K562 (cell line): ENCODE results near the gene RNF152. TPM values are rescaled to one million over a fixed set of nuclear protein-coding genes. Genes with fewer than 3 reads are reported as not detected.

Source experiments
- ATAC-seq: fragments of 200-7000 bp; cut with Tn5 transposase; 3 replicates; pipeline ENCODE4 v1.9.1; 2020; ENCODE audit warnings: moderate library complexity
- BruUV-seq: library from RNA; stranded (reverse); fragments of 400-500 nt; replicated peaks from 2 replicates; lab custom pipeline; 2021; lab: Mats Ljungman, UMichigan
- CTCF ChIA-PET: fragments of 300-600 bp; formaldehyde crosslinking; extraction: SDS; loops from one replicate; lab custom pipeline; 2021; ENCODE audit warnings: low intra/inter-chr PET ratio; lab: Yijun Ruan, JAX
- POLR2A ChIA-PET: fragments of 300-600, 350-650 bp; sonication (Branson Sonifier 250); formaldehyde crosslinking; extraction: SDS; loops from one replicate; lab custom pipeline; 2021; ENCODE audit warnings: antibody characterized with exemption, inconsistent platforms; lab: Yijun Ruan, JAX
- DNase-seq, 4 experiments: peaks; one replicate each; pipeline versions ENCODE4 v3.0.0 to v3.0.0-alpha.2; 2011 to 2018; ENCODE audit warnings: low spot score in 3 of 4, mixed read lengths in 3 of 4; ENCODE audit errors: extremely low read depth in 1 of 4
- FAIRE-seq: peaks from 2 replicates; lab custom pipeline; 2011; peaks lifted over from hg19 to GRCh38; lab: Jason Lieb, UNC
- H2AFZ ChIP-seq: 2 replicates; pipeline ENCODE4 v1.6.0; 2011; ENCODE audit warnings: low read depth, low read length, control low read depth, inconsistent platforms
- H3K27ac ChIP-seq: fragments of 200-600 bp; 3 replicates; pipeline ENCODE4 v1.8.0; 2011; ENCODE audit warnings: low read depth, mild to moderate bottlenecking, control low read depth, inconsistent platforms, low read length, moderate library complexity, mixed read lengths; ENCODE audit errors: extremely low read depth
- H3K27me3 ChIP-seq, 2 experiments: fragments of 300-600 bp in 1 of 2; 2 replicates in 1 of 2; 3 replicates in 1 of 2; pipeline versions ENCODE4 v1.6.0 to v1.8.0; 2011; ENCODE audit warnings: inconsistent platforms in 2 of 2, low read length in 2 of 2, mild to moderate bottlenecking in 1 of 2, mixed read lengths in 1 of 2, moderate library complexity in 1 of 2; ENCODE audit not compliant: control insufficient read depth in 2 of 2, insufficient read depth in 2 of 2
- H3K36me3 ChIP-seq: fragments of 300-600 bp; 3 replicates; pipeline ENCODE4 v1.8.0; 2011; ENCODE audit warnings: mild to moderate bottlenecking, low read length, inconsistent platforms; ENCODE audit not compliant: control insufficient read depth, insufficient read depth
- H3K4me1 ChIP-seq, 2 experiments: fragments of 200-600 bp in 1 of 2; replicated peaks in 1 of 2; 2 replicates in 1 of 2; 3 replicates in 1 of 2; pipeline versions ENCODE4 v1.5.1 to v1.8.0; 2011; ENCODE audit warnings: inconsistent platforms in 2 of 2, low read length in 2 of 2, mild to moderate bottlenecking in 1 of 2, mixed read lengths in 1 of 2, moderate library complexity in 1 of 2; ENCODE audit not compliant: control insufficient read depth in 2 of 2, insufficient read depth in 2 of 2
- H3K4me2 ChIP-seq: 2 replicates; pipeline ENCODE4 v1.6.1; 2011; ENCODE audit warnings: low read length, control low read depth, inconsistent platforms, mixed read lengths; ENCODE audit not compliant: insufficient read depth
- H3K4me3 ChIP-seq: fragments of 200-600 bp; sonication (generic), shearing (Covaris generic); 2 replicates; pipeline ENCODE4 v1.5.1; 2016; ENCODE audit warnings: control low read depth, inconsistent platforms
- H3K79me2 ChIP-seq: fragments of 200-600 bp; 3 replicates; pipeline ENCODE4 v1.8.0; 2011; ENCODE audit warnings: low read length, inconsistent platforms; ENCODE audit not compliant: control insufficient read depth, insufficient read depth
- H3K9ac ChIP-seq, 2 experiments: 2 replicates each; pipeline versions ENCODE4 v1.6.0 to v1.6.1; 2011; ENCODE audit warnings: low read depth in 2 of 2, low read length in 2 of 2, control low read depth in 1 of 2, inconsistent platforms in 1 of 2, mild to moderate bottlenecking in 1 of 2, mixed read lengths in 1 of 2; ENCODE audit not compliant: insufficient read depth in 1 of 2
- H3K9me1 ChIP-seq: one replicate; pipeline ENCODE4 v1.6.0; 2011; ENCODE audit warnings: inconsistent platforms, mild to moderate bottlenecking, low read length, moderate library complexity; ENCODE audit not compliant: control insufficient read depth, insufficient read depth
- H3K9me3 ChIP-seq: replicated peaks from 2 replicates; pipeline ENCODE4 v1.5.1; 2011; ENCODE audit warnings: low read depth, low read length, inconsistent platforms; ENCODE audit not compliant: control insufficient read depth, insufficient read depth
- H4K20me1 ChIP-seq: replicated peaks from 2 replicates; pipeline ENCODE4 v1.6.1; 2011; ENCODE audit warnings: low read length, inconsistent platforms, mixed read lengths; ENCODE audit not compliant: control insufficient read depth, insufficient read depth
- ESRRA ChIP-seq: fragments of 450-650 bp; IDR thresholded peaks from 2 replicates; pipeline ENCODE4 v1.6.1; 2014; ENCODE audit warnings: low read depth, mild to moderate bottlenecking, moderate library complexity, borderline replicate concordance
- IFI16 ChIP-seq: fragments of 250-450 bp; sonication (Bioruptor Pico); IDR thresholded peaks from 2 replicates; pipeline ENCODE4 v2.1.2; 2022; ENCODE audit warnings: mild to moderate bottlenecking, inconsistent platforms
- LARP7 ChIP-seq: fragments of 450-650 bp; IDR thresholded peaks from 2 replicates; pipeline ENCODE4 v1.6.1; 2016
- MITF ChIP-seq: IDR thresholded peaks from 2 replicates; pipeline ENCODE4 v1.6.1; 2014; ENCODE audit warnings: antibody characterized with exemption
- PHF21A ChIP-seq: fragments of 450-650 bp; IDR thresholded peaks from 2 replicates; pipeline ENCODE4 v1.6.1; 2017; ENCODE audit warnings: low read depth, borderline replicate concordance
- SAFB ChIP-seq: fragments of 200-400 bp; formaldehyde crosslinking; IDR thresholded peaks from 2 replicates; pipeline ENCODE4 v1.6.1; 2017; ENCODE audit warnings: low read depth, low read length, borderline replicate concordance
- WGBS: fragments of 100-300 bp; shearing (Covaris generic); methylation state at CpG from one replicate; pipeline ENCODE4 v1.1.6; 2016; ENCODE audit warnings: low coverage, mixed read lengths; ENCODE audit not compliant: insufficient coverage; ENCODE audit errors: missing lambda C conversion rate; 5-methylcytosine and 5-hydroxymethylcytosine counted together
- in situ Hi-C: fragments of 300-500 bp; cut with MboI; formaldehyde crosslinking; loops from 4 replicates; pipeline ENCODE4 v1.15.0; 2018; ENCODE audit warnings: inconsistent platforms, mixed read lengths
- intact Hi-C: fragments of 100-400 bp; cut with micrococcal nuclease; formaldehyde crosslinking; loops from 2 replicates; pipeline ENCODE4 v1.14.2; 2022
- polyA plus RNA-seq, 8 experiments: library from polyadenylated mRNA; depleted of rRNA in 4 of 8; stranded (reverse) in 5 of 8; unstranded in 3 of 8; fragments of >200 nt; fragmentation: Nextera tagmentation in 2 of 8; fragmentation: Illumina TruSeq in 1 of 8; extraction: Ambion mirVana in 2 of 8; extraction: Trizol in 1 of 8; gene quantifications; 2 replicates each; pipeline versions ENCODE4 v1.2.1 to v1.2.3, GENCODE V29; 2011 to 2014; ENCODE audit warnings: inconsistent platforms in 1 of 8, missing spikeins in 1 of 8
- total RNA-seq, 7 experiments: library from RNA; depleted of rRNA in 6 of 7; stranded (reverse); fragments of >200 nt in 6 of 7; fragmentation: Illumina TruSeq in 2 of 7; extraction: Trizol in 2 of 7; gene quantifications; 2 replicates each; pipeline versions ENCODE4 v1.2.1 to v1.2.3, GENCODE V29; 2011 to 2021; ENCODE audit warnings: low replicate concordance in 1 of 7
- TF ChIP-seq, protein P1 (sequence below): sonication (generic); formaldehyde crosslinking; IDR thresholded peaks from 2 replicates; pipeline ENCODE4 v1.8.0; 2023; ENCODE audit warnings: mild to moderate bottlenecking, missing genetic modification reagents
- TF ChIP-seq, protein P2 (sequence below): fragments of 450-650 bp; formaldehyde crosslinking; IDR thresholded peaks from 2 replicates; pipeline ENCODE4 v1.4.0; 2020; ENCODE audit warnings: mild to moderate bottlenecking, moderate library complexity

The RNF152 gene
- total and polyA plus RNA-seq, 9 of the 15 experiments (the other 6 are each of a cell fraction or from before 2014, with no cell fraction given): 0.04 to 0.05 TPM; not detected in 7

GRCh38 chr18:61869636-61870035, 23.2 kb downstream of the RNF152 start:
- POLR2A ChIA-PET: no interaction called here
- TF ChIP-seq MITF: no peak
- no peak for TF ChIP-seq ESRRA
- TF ChIP-seq PHF21A: no peak
- TF ChIP-seq, all 486 proteins: peak for 0
- peaks cover 0 to 6% of the 10 kb centered on the region in 2 experiments; a peak in 1 of 5 replicates for H3K27me3 ChIP-seq
- no peaks in the 10 kb centered on the region for H3K36me3 ChIP-seq
- no peaks in the 10 kb centered on the region for H3K79me2 ChIP-seq
- BruUV-seq: no TSS peak
- no peaks in the 10 kb centered on the region for H3K9me3 ChIP-seq
- H3K27ac ChIP-seq: no peak overlapping the region
- CTCF ChIA-PET: no interaction called here
- in situ Hi-C loops: no loop called here
- H3K4me2 ChIP-seq: no peak overlapping the region
- no peak overlapping the region for H3K9ac ChIP-seq
- H3K4me3 ChIP-seq: no peak overlapping the region
- no peaks in the 10 kb centered on the region for H4K20me1 ChIP-seq
- intact Hi-C loops: no loop called here
- no peak overlapping the region for H2AFZ ChIP-seq
- WGBS: 3% methylated on average over 4 of the region's 4 CpGs
- no peaks in the 10 kb centered on the region for H3K9me1 ChIP-seq
- no peaks in the 10 kb centered on the region for H3K4me1 ChIP-seq
- FAIRE-seq: no peak
- DNase-seq: no peak
- no peak for ATAC-seq

DNA sequence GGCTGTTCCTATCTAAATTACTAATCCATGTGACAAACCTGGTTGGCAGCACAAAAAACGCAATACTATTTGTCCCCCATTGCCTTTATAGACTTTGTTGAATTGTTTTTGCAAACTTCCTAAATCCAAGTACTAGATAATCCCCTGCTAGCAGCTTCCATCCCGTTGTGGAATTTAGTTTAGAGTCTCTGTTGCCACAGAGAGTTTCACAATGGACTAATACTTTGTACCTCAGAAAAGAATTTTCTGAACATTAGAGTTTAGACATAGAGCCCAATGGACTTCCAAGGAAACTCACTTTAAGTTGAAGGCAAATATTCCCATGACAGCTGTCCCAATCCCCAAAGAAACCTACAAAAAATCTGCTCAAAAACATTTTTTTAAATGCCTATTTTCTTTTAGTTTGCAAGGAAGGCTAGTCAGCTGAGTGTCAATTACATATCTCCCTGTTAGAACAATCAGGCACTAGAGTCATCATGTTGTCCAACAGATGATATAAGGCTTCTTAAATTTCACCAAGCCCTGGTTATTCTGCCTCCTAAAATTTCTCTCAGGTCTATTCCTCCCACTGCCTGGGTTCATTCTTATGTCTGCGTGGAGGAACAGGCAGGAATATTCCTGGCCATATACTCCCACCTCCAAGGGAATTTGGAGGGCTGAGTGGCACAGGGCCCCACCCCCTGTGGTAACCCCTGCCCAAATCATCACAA, 27.2 kb downstream of the RNF152 start:
- H3K27ac ChIP-seq: no peak overlapping the region
- no peaks in the 10 kb centered on the region for H3K4me1 ChIP-seq
- ATAC-seq (no peak), FAIRE-seq (no peak), DNase-seq (no peak)
- TF ChIP-seq IFI16 (no peak), LARP7 (no peak), SAFB (no peak)
- TF ChIP-seq, protein P1, sequence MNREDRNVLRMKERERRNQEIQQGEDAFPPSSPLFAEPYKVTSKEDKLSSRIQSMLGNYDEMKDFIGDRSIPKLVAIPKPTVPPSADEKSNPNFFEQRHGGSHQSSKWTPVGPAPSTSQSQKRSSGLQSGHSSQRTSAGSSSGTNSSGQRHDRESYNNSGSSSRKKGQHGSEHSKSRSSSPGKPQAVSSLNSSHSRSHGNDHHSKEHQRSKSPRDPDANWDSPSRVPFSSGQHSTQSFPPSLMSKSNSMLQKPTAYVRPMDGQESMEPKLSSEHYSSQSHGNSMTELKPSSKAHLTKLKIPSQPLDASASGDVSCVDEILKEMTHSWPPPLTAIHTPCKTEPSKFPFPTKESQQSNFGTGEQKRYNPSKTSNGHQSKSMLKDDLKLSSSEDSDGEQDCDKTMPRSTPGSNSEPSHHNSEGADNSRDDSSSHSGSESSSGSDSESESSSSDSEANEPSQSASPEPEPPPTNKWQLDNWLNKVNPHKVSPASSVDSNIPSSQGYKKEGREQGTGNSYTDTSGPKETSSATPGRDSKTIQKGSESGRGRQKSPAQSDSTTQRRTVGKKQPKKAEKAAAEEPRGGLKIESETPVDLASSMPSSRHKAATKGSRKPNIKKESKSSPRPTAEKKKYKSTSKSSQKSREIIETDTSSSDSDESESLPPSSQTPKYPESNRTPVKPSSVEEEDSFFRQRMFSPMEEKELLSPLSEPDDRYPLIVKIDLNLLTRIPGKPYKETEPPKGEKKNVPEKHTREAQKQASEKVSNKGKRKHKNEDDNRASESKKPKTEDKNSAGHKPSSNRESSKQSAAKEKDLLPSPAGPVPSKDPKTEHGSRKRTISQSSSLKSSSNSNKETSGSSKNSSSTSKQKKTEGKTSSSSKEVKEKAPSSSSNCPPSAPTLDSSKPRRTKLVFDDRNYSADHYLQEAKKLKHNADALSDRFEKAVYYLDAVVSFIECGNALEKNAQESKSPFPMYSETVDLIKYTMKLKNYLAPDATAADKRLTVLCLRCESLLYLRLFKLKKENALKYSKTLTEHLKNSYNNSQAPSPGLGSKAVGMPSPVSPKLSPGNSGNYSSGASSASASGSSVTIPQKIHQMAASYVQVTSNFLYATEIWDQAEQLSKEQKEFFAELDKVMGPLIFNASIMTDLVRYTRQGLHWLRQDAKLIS (CRISPR knock-in tag): no peak
- TF ChIP-seq, protein P2, sequence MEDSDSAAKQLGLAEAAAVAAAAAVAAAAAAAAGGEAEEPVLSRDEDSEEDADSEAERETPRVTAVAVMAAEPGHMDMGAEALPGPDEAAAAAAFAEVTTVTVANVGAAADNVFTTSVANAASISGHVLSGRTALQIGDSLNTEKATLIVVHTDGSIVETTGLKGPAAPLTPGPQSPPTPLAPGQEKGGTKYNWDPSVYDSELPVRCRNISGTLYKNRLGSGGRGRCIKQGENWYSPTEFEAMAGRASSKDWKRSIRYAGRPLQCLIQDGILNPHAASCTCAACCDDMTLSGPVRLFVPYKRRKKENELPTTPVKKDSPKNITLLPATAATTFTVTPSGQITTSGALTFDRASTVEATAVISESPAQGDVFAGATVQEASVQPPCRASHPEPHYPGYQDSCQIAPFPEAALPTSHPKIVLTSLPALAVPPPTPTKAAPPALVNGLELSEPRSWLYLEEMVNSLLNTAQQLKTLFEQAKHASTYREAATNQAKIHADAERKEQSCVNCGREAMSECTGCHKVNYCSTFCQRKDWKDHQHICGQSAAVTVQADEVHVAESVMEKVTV (CRISPR knock-in tag): no peak
- no peak overlapping the region for H3K9ac ChIP-seq
- peaks cover 0 to 13% of the 10 kb centered on the region in 2 experiments; a peak in 1 of 5 replicates for H3K27me3 ChIP-seq
- CTCF ChIA-PET: no interaction called here
- H3K79me2 ChIP-seq: no peaks in the 10 kb centered on the region
- POLR2A ChIA-PET: no interaction called here
- H4K20me1 ChIP-seq: no peaks in the 10 kb centered on the region
- no peaks in the 10 kb centered on the region for H3K9me3 ChIP-seq
- 0% methylated on average over 3 of the region's 3 CpGs for WGBS
- no peaks in the 10 kb centered on the region for H3K9me1 ChIP-seq
- no TSS peak for BruUV-seq
- no peak overlapping the region for H2AFZ ChIP-seq
- H3K4me2 ChIP-seq: no peak overlapping the region
- H3K36me3 ChIP-seq: no peaks in the 10 kb centered on the region
- in situ Hi-C loops (no loop called here), intact Hi-C loops (no loop called here)
- no peak overlapping the region for H3K4me3 ChIP-seq
